Endodermal cell (in vitro differentiated cells): ENCODE results near the gene SLC24A4. TPM values are rescaled to one million over a fixed set of nuclear protein-coding genes. Genes with fewer than 3 reads are reported as not detected.

ENCODE experiments used
- DNase-seq: peaks from one replicate; pipeline ENCODE4 v3.0.0-alpha.2; 2017
- H3K27ac ChIP-seq: 2 replicates; pipeline ENCODE4 v1.5.1; 2013; ENCODE audit warnings: mild to moderate bottlenecking, low read depth, low read length, moderate library complexity
- H3K27me3 ChIP-seq: 2 replicates; pipeline ENCODE4 v1.6.1; 2013; ENCODE audit warnings: mild to moderate bottlenecking, low read length, moderate library complexity; ENCODE audit not compliant: insufficient read depth, control insufficient read depth, poor library complexity, severe bottlenecking
- H3K36me3 ChIP-seq: 2 replicates; pipeline ENCODE4 v1.7.0; 2013; ENCODE audit warnings: mild to moderate bottlenecking, low read length, moderate library complexity; ENCODE audit not compliant: control insufficient read depth, insufficient read depth
- H3K4me1 ChIP-seq: one replicate; pipeline ENCODE4 v1.7.0; 2013; ENCODE audit warnings: low read length; ENCODE audit not compliant: control insufficient read depth, insufficient read depth
- H3K4me3 ChIP-seq: 2 replicates; pipeline ENCODE4 v1.5.1; 2013; ENCODE audit warnings: mild to moderate bottlenecking, low read length, moderate library complexity
- H3K9ac ChIP-seq: 2 replicates; pipeline ENCODE4 v1.6.1; 2013; ENCODE audit warnings: mild to moderate bottlenecking, low read length, moderate library complexity; ENCODE audit not compliant: poor library complexity, severe bottlenecking; ENCODE audit errors: extremely low read depth
- H3K9me3 ChIP-seq: 2 replicates; pipeline ENCODE4 v1.6.1; 2013; ENCODE audit warnings: mild to moderate bottlenecking, low read length, moderate library complexity; ENCODE audit not compliant: control insufficient read depth
- H3K27ac Mint-ChIP-seq: 2 replicates; pipeline ENCODE4 v1.8.0; 2020; ENCODE audit warnings: mixed read lengths
- H3K27me3 Mint-ChIP-seq: 2 replicates; pipeline ENCODE4 v1.8.0; 2021; ENCODE audit warnings: mild to moderate bottlenecking, mixed read lengths; ENCODE audit not compliant: insufficient read depth
- H3K36me3 Mint-ChIP-seq: 2 replicates; pipeline ENCODE4 v1.8.0; 2020; ENCODE audit warnings: low read depth, mixed read lengths
- H3K4me1 Mint-ChIP-seq: 2 replicates; pipeline ENCODE4 v1.8.0; 2020; ENCODE audit warnings: mixed read lengths
- H3K4me3 Mint-ChIP-seq: 2 replicates; pipeline ENCODE4 v1.8.0; 2020; ENCODE audit warnings: mild to moderate bottlenecking, moderate library complexity, mixed read lengths
- H3K9me3 Mint-ChIP-seq: 2 replicates; pipeline ENCODE4 v1.8.0; 2020; ENCODE audit warnings: mild to moderate bottlenecking, mixed read lengths
- CTCF ChIP-seq: fragments of 200-600 bp; sonication (generic); conservative IDR thresholded peaks from 2 replicates; pipeline ENCODE4 v1.5.0; 2021; ENCODE audit warnings: antibody characterized with exemption, mild to moderate bottlenecking
- WGBS, 2 experiments: methylation state at CpG; one replicate each; pipeline versions ENCODE4 v1.1.5 to v1.1.7; 2013; ENCODE audit warnings: missing lambda C conversion rate in 2 of 2, mixed read lengths in 1 of 2; ENCODE audit not compliant: insufficient coverage in 1 of 2, insufficient read length in 1 of 2; 5-methylcytosine and 5-hydroxymethylcytosine counted together
- total RNA-seq, 2 donors: library from RNA; stranded (reverse); fragmentation: NEBNext Ultra II Directional in 1 of 2; extraction: Animal tissue kit (Norgen Biotek cat#: 25700) in 1 of 2; gene quantifications; 2 replicates in 1 of 2; 3 replicates in 1 of 2; pipeline ENCODE4 v1.2.1, GENCODE V29; 2021

SLC24A4 gene
- total RNA-seq, 2 donors from 2014 or later: 0.09 to 0.29 TPM

- no peak for TF ChIP-seq CTCF
- Histone ChIP-seq H3K9ac (no peak overlapping the region), H3K27ac (no peak overlapping the region), H3K4me1 (no peaks in the 10 kb centered on the region), H3K36me3 (no peaks in the 10 kb centered on the region), H3K4me3 (no peak overlapping the region), H3K27me3 (peaks cover 5% of the 10 kb centered on the region), H3K9me3 (no peaks in the 10 kb centered on the region)
- Mint-ChIP-seq H3K27me3 (peaks cover 21% of the 10 kb centered on the region), H3K4me3 (no peak overlapping the region), H3K9me3 (no peaks in the 10 kb centered on the region), H3K4me1 (no peaks in the 10 kb centered on the region), H3K36me3 (no peaks in the 10 kb centered on the region), H3K27ac (no peak overlapping the region)
- WGBS, 2 experiments: 87 to 100% methylated on average over 3 to 7 of the region's 7 CpGs
- no peak for DNase-seq
Observed at GRCh38 chr14:92274055-92274454, 48.9 kb upstream of the SLC24A4 start.

GRCh38 chr14:92276074-92276473 is 46.9 kb upstream of the SLC24A4 start:
- 91 to 94% methylated on average over 7 of the region's 7 CpGs for WGBS, 2 experiments
- no peaks in the 10 kb centered on the region for H3K9me3 Mint-ChIP-seq
- no peak for TF ChIP-seq CTCF

DNA sequence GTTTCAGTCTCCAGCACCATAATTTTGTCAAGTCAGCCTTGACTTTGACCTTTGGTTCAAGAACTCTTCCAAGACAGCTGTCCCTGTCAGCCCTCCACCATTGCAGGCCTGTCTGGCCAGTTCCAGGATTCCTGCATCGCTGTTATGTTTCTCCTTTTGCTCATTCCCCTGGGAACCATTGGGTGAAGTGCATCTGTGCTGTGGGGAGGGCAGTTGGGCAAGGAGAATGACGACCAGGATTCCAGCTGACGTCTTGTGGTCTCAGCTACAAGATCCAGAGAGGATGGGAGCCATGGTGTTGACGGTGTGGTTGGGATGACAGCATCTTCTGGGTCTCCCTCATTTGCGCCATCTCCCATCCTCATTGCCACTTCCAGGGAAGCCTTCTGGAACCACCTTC is 45.9 kb upstream of the SLC24A4 start:
- 91 to 95% methylated on average over 3 to 5 of the region's 5 CpGs for WGBS, 2 experiments
- Mint-ChIP-seq H3K4me1 (no peaks in the 10 kb centered on the region), H3K4me3 (no peak overlapping the region), H3K36me3 (no peaks in the 10 kb centered on the region), H3K27ac (no peak overlapping the region), H3K27me3 (peaks cover 17% of the 10 kb centered on the region), H3K9me3 (no peaks in the 10 kb centered on the region)
- Histone ChIP-seq H3K27me3 (no peaks in the 10 kb centered on the region), H3K4me1 (no peaks in the 10 kb centered on the region), H3K4me3 (no peak overlapping the region), H3K36me3 (no peaks in the 10 kb centered on the region), H3K27ac (no peak overlapping the region), H3K9ac (no peak overlapping the region), H3K9me3 (no peaks in the 10 kb centered on the region)
- no peak for TF ChIP-seq CTCF
- DNase-seq: no peak

More at GRCh38 chr14:92276074-92276473, 46.9 kb upstream of the SLC24A4 start:
- peaks cover 21% of the 10 kb centered on the region for H3K27me3 Mint-ChIP-seq
- H3K36me3 Mint-ChIP-seq: no peaks in the 10 kb centered on the region
- no peaks in the 10 kb centered on the region for H3K4me1 Mint-ChIP-seq
- no peak overlapping the region for H3K27ac Mint-ChIP-seq
- Histone ChIP-seq H3K4me3 (no peak overlapping the region), H3K36me3 (no peaks in the 10 kb centered on the region), H3K27me3 (peaks cover 4% of the 10 kb centered on the region), H3K9me3 (no peaks in the 10 kb centered on the region), H3K4me1 (no peaks in the 10 kb centered on the region), H3K27ac (no peak overlapping the region), H3K9ac (no peak overlapping the region)
- DNase-seq: no peak
- no peak overlapping the region for H3K4me3 Mint-ChIP-seq
